ENCODE measurements around the gene DISC1. TPM values are rescaled to one million over a fixed set of nuclear protein-coding genes. Genes with fewer than 3 reads are reported as not detected.

Gene DISC1
- polyA plus RNA-seq, 1 experiment = 5.4 TPM

- no peak overlapping the region for H3K27ac ChIP-seq (ENCODE audit: low read depth, low read length)
- TF ChIP-seq CTCF (IDR thresholded peaks at IDR 0.05; ENCODE audit: low read depth, low read length) = no peak
- no peaks in the 10 kb centered on the region for H3K9me3 ChIP-seq (ENCODE audit: control insufficient read depth, insufficient read depth, low read length)
- DNase-seq (ENCODE audit: low read depth, low spot score) = no peak
- H3K27me3 ChIP-seq (ENCODE audit: control insufficient read depth, insufficient read depth, low read length) = no peaks in the 10 kb centered on the region
- no peak overlapping the region for H3K4me3 ChIP-seq (ENCODE audit: low read depth, low read length)
- ChIA-PET CTCF (interaction anchor here (0.5 to 1.4 kb wide), 2 partner anchors 105 to 154 kb away, joined by 3 to 6 read pairs; no protein-coding TSS in a partner anchor), POLR2A (interaction anchor here (0.9 kb wide), 1 partner anchor 33 kb away, joined by 3 read pairs; no protein-coding TSS in a partner anchor)
Observed at GRCh38 chr1:231861541-231862481, 235.2 kb downstream of the DISC1 start.

GRCh38 chr1:231862611-231863010 is 236.0 kb downstream of the DISC1 start:
- Histone ChIP-seq H3K27ac (ENCODE audit: low read depth, low read length) (no peak overlapping the region), H3K9me3 (ENCODE audit: control insufficient read depth, insufficient read depth, low read length) (no peaks in the 10 kb centered on the region), H3K27me3 (ENCODE audit: control insufficient read depth, insufficient read depth, low read length) (no peaks in the 10 kb centered on the region), H3K4me3 (ENCODE audit: low read depth, low read length) (no peak overlapping the region)
- ChIA-PET POLR2A (interaction anchor here (0.9 kb wide), 1 partner anchor 34 kb away, joined by 3 read pairs; no protein-coding TSS in a partner anchor), CTCF (interaction anchor here (0.5 to 1.4 kb wide), 2 partner anchors 106 to 153 kb away, joined by 3 to 6 read pairs; no protein-coding TSS in a partner anchor)
- DNase-seq (ENCODE audit: low read depth, low spot score) = no peak
- no peak for TF ChIP-seq CTCF (IDR thresholded peaks at IDR 0.05; ENCODE audit: low read depth, low read length)

- CTCF ChIA-PET = interaction anchor here (1.3 to 3.7 kb wide), 3 partner anchors 109 to 762 kb away, joined by 4 to 19 read pairs (median 5); no protein-coding TSS in a partner anchor
- Histone ChIP-seq H3K27ac (ENCODE audit: low read depth, low read length) (no peak overlapping the region), H3K4me3 (ENCODE audit: low read depth, low read length) (no peak overlapping the region), H3K27me3 (ENCODE audit: control insufficient read depth, insufficient read depth, low read length) (no peaks in the 10 kb centered on the region), H3K9me3 (ENCODE audit: control insufficient read depth, insufficient read depth, low read length) (no peaks in the 10 kb centered on the region)
- POLR2A ChIA-PET = no interaction called here
- no peak for DNase-seq (ENCODE audit: low read depth, low spot score)
- TF ChIP-seq CTCF (IDR thresholded peaks at IDR 0.05; ENCODE audit: low read depth, low read length) = no peak
Observed at GRCh38 chr1:231865331-231865730, 238.7 kb downstream of the DISC1 start.

- ChIA-PET POLR2A (interaction anchor here (1.5 kb wide), 1 partner anchor 761 kb away, joined by 3 read pairs; no protein-coding TSS in a partner anchor), CTCF (interaction anchor here (0.5 to 3.7 kb wide), 25 partner anchors 8 to 1389 kb away, joined by 3 to 19 read pairs (median 4); no protein-coding TSS in a partner anchor)
- H3K9me3 ChIP-seq (ENCODE audit: control insufficient read depth, insufficient read depth, low read length) = no peaks in the 10 kb centered on the region
- H3K27ac ChIP-seq (ENCODE audit: low read depth, low read length) = no peak overlapping the region
- no peaks in the 10 kb centered on the region for H3K27me3 ChIP-seq (ENCODE audit: control insufficient read depth, insufficient read depth, low read length)
- DNase-seq (ENCODE audit: low read depth, low spot score) = no peak
- no peak overlapping the region for H3K4me3 ChIP-seq (ENCODE audit: low read depth, low read length)
- peak; percentile 79 for TF ChIP-seq CTCF (IDR thresholded peaks at IDR 0.05; ENCODE audit: low read depth, low read length)
Observed at GRCh38 chr1:231866392-231867331, 240.1 kb downstream of the DISC1 start.
